HG02571 (cell line): ENCODE results near the gene KLC1.
"Not testable (repeated sequence)": the region's sequence is repeated elsewhere in the genome, so short reads cannot be mapped to it uniquely, and the experiment has no call there.

ENCODE experiments used
- ATAC-seq: cut with Tn5 transposase; IDR thresholded peaks from one replicate; pipeline ENCODE4 v1.9.1; 2021; ENCODE audit warnings: mild to moderate bottlenecking, moderate library complexity; ENCODE audit not compliant: unreplicated experiment

Gene KLC1

DNA sequence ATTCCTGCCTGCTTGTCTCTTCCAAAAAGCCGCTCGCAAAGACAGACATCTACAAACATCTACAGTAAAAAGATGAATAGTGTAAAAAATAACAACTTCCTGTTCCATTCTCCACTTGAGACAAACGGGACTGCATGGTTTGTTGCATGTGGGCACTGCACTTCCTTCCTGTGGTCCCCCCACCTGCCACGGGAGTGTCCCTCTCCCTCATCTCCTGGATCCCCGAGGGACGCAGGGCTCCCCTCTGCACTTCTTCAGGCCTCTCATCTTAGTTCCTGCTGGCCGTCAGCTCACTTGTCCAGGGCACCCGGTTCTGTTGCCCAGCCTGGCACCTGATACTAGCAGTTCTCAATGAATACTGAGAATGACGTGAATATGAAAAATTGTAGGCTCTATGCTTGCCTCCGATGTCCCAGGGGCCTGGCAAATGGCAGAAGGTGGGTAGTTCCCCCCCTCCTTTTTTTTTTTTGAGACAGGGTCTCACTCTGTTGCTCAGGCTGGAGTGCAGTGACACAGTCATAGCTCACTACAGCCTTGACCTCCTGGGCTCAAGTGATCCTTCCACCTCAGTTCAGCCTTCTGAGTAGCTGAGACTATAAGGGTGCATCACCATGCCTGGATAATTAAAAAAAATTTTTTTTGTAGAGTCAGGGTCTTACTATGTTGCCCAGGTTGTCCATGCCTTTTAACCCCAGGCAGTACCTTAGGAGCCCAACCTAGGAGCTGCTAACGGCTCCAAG is 3.5 kb upstream of the KLC1 start:
- ATAC-seq, result no peak

DNA sequence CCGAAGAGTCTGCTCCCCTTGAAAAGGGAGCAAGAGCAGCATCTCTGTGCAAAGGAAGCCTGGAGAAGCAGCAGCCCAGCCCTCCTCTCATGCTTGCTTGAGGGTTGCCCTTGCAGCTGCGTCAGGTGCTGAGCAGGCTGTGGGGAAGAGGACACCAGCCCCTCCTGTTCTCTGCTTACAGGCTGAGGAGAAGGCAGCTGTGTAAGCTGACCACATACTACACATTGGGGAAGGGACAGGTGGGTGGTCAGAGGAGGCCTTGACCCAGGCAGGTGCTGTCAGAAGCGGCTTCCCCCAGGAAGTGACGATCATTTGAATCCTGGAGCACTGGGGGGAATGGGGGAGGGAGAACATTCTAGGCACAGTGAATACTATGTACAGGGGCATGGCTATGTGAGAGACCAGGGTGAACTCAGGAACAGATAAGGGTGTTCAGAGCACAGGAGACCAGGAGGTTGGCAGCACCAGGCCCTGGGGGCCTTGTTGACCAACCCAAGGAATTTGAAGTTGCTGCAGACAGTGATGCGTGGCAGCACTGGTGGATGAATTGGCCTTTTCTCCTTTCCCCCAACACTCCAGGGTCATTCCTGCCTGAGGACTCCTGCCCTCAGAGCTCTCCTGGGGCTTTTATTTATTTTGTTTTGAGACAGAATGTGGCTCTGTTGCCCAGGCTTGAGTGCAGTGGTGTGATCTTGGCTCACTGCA is 2.7 kb upstream of the KLC1 start:
- no peak for ATAC-seq

DNA sequence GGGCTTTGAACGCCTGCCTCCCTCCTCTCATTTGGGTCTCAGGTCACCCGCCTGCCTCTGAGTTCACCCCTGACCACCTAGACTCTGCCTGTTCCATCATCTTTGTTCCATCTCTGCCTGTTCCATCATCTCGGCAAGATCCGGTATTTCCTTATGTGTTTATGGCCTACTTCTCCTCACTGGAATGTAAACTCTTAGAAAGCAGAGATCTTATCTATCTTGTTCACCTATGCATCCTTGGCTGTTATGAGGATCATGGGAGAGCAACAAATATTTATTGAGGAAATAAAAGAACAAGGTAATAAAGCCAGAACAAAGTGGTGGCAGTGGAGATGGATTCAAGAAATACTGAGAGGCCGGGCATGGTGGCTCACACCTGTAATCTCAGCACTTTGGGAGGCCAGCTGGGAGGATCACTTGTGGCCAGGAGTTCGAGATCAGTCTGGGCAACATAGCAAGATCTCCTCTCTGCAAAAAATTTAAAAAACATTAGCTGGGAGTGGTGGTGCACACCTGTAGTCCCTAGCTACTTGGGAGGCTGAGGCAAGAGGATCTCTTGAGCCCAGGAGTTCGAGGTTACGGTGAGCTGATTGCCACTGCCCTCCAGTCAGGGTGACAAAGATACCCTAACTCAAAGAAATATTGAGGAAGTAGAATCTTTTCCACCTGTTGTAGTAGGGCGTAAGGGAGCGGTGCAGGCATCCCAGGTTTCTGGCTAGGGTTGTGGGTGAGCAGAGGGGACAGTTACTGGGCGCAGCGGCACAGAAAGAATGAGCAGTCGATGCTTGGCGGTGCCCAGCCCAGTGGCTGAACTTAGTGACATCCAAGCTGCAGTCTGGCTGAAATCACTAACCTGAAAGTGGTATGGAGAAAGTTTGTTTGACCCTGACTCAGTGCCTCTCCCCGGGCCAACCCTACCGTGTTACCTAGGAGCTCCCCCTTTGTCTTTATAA is 1.7 kb upstream of the KLC1 start:
- no peak for ATAC-seq

DNA sequence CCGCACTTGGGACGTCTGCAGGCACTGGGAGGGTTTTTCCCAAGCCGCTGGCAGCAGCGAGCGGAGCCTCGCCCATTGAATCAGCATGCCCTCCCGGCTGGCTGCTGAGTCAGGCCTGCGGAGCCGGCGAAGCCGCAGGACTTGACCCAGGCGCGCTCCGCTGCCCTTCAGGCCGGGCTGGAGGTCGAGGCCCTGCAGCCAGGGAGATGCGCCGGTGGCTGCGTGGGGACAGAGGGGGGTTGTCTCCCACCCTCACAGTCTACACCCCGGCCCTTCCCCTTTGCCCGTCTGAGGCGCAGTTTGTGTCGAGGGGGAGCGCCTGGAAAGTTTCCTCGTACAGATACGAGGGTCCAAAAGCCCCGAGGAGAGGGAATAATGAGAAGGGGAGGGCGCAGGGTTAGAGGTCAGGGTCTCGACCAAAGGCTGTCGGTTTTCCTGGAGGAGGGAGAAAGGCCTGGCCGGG is 759 bp upstream of the KLC1 start:
- no peak for ATAC-seq

DNA sequence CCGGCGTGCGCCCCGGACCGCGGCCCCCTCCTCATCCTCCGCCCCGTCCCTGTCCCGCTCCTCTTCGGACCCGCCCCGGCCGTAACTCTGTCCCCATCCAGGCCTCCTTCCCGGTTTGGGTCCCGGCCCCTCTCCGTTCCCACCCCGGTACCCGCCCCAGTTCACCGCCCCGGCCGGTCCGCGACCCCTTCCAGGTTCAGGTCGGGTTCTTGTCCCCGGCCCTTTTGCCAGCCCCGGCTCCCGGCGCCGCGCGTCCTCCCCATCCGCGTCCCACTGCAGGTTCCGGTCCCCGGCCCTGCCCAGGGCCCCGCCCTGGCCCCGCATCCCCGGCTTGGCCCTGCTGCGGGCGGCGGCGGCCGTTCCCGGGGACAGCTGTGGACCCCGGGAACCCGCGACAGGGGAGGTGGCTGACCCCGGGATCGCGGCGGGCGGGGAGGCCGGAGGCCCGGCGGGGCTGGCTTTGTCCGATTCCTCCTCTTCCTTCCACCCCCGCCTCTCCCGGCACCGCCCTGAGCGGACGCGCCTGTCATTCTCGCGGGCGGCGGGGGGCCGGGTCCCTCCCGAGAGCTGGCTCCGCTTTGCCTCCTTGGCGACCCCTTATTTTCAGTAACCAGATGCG is 601 bp downstream of the KLC1 start:
- peak; percentile 31 for ATAC-seq

- ATAC-seq, result no peak
These were observed 1.5 kb downstream of the KLC1 start for GRCh38 chr14:103630364-103631108.

- ATAC-seq, result no peak
These were observed 4.4 kb downstream of the KLC1 start for GRCh38 chr14:103633391-103633790.

- ATAC-seq, result no peak
These were observed 5.1 kb downstream of the KLC1 start for GRCh38 chr14:103634156-103634555.

DNA sequence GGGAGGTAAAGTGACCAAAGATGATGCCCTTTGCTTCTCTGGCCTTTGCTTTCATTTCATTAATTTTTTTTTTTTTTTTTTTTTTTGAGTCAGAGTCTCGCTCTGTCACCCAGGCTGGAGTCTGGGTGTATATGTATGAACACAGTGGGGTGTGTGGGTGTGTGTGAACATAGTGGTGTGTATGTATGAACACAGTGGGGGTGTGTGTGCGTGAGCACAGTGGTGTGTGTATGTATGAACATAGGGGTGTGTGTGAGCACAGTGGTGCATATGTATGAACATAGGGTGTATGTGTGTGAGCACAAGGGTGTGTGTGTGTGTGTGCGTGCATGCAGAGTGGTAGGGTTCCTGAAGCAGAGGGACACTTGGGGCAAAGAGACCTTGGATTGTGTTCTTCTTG is 9.6 kb downstream of the KLC1 start:
- no peak for ATAC-seq

DNA sequence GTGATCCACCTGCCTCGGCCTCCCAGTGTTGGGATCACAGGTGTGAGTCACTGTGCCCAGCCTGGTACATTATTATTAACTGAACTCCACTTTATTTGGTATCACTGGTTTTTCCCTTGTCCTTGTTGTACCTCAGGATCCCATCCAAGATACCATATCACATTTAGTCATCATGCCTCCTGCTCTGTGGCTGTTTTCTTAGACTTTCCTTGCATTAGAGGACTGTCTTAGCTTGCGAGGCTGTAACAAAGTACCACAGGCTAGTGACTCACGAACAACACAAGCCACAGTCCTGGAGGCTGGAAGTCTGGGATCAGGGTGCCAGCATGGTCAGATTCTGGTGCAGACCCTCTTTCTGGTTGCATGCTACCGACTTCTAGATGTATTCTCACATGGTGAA is 12.2 kb downstream of the KLC1 start:
- no peak for ATAC-seq

- no peak for ATAC-seq
These were observed 17.2 kb downstream of the KLC1 start for GRCh38 chr14:103646189-103646588.

- ATAC-seq, result no peak
These were observed 20.0 kb downstream of the KLC1 start for GRCh38 chr14:103649001-103649400.

DNA sequence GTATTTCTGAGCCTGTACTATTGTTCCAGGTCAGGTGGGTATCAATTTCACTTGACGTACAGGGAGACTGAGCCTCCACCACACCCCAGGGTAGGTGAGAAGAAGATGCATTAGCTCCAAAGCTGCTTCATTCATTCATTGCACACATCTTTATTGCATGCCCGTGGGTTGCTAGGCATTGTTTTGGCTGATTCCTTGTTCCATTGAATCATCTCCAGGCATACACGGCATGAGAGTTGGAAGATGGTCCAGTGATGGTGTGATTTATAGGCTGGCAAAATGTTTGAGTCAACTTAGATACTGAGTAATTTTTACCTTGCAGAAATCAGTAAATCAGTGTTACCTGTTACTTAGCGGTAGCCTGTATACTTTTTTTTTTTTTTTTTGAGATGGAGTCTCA is 21.2 kb downstream of the KLC1 start:
- no peak for ATAC-seq

- ATAC-seq, result no peak
These were observed 22.6 kb downstream of the KLC1 start for GRCh38 chr14:103651585-103651984.

DNA sequence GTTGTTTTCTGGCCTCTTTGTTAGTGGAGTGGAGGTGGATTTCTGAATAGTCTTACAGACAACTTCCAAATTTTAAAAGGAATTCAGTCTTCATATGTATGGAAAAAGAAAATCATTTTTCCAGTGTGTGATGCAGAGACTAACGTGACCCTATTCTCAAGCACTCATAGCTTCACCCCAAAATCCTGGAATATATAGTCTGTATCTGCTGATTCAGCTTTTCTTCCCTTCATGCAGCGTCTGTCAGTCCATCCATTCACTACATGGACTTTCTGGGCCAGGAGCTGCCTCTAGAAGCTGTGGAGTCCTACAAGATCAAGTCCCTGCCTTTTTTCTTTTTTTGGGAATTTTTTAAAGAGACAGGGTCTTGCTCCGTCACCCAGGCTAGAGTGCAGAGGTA is 23.8 kb downstream of the KLC1 start:
- no peak for ATAC-seq

- not testable (repeated sequence) for ATAC-seq
These were observed 24.3 kb downstream of the KLC1 start for GRCh38 chr14:103653336-103653735.

- no peak for ATAC-seq
These were observed 24.8 kb downstream of the KLC1 start for GRCh38 chr14:103653805-103654204.

DNA sequence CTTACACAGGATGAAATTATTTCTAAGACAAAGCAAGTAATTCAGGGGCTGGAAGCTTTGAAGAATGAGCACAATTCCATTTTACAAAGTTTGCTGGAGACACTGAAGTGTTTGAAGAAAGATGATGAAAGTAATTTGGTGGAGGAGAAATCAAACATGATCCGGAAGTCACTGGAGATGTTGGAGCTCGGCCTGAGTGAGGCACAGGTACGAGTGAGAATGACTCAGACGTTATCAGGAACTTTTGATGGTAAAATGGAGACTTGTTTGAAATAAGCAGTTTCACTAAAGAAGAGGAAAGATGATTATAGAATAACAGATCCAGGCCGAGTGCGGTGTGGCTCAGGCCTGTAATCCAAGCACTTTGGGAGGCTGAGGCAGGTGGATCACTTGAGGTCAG is 25.6 kb downstream of the KLC1 start:
- no peak for ATAC-seq

- ATAC-seq, result no peak
These were observed 27.2 kb downstream of the KLC1 start for GRCh38 chr14:103656031-103656755.

GRCh38 chr14:103656756-103657133 is 27.7 kb downstream of the KLC1 start:
- no peak for ATAC-seq
